ENCODE results near the gene KAZALD1. TPM values are rescaled to one million over a fixed set of nuclear protein-coding genes. Genes with fewer than 3 reads are reported as not detected.

KAZALD1 gene
- 1.9 and 2.3 TPM in 2 replicates for total RNA-seq (2014; rRNA removed; shearing (Covaris generic))
- 3.7 and 4.6 TPM in 2 replicates for polyA plus RNA-seq (2015; cell fraction: cytosol; rRNA removed)
- 1.7 and 6.7 TPM in 2 replicates for polyA plus RNA-seq (2015; cell fraction: nucleus; rRNA removed)

- in situ Hi-C loops (cut with HindIII; ENCODE audit: low pct_unique_long_range_greater_than_20kb, low sequenced_read_pairs), result no loop called here
Observed at GRCh38 chr10:101061624-101062231, at the start of gene KAZALD1. Gene KAZALD1 (plus strand): TSS chr10:101061989. CDS start chr10:101062593, 604 bp downstream.

GRCh38 chr10:101012525-101013364 lies 49.0 kb upstream of the KAZALD1 start:
- in situ Hi-C loops (cut with HindIII; ENCODE audit: low pct_unique_long_range_greater_than_20kb, low sequenced_read_pairs), result no loop called here
- DNase-seq (ENCODE audit: low read depth, low spot score), result peak; percentile 96

More at GRCh38 chr10:101061624-101062231, at the start of gene KAZALD1:
- DNase-seq (ENCODE audit: low read depth, low spot score), result no peak

- in situ Hi-C loops (cut with HindIII; ENCODE audit: low pct_unique_long_range_greater_than_20kb, low sequenced_read_pairs), result no loop called here
- DNase-seq (ENCODE audit: low read depth, low spot score), result no peak
Observed at GRCh38 chr10:101013365-101013825, 48.4 kb upstream of the KAZALD1 start.

- DNase-seq (ENCODE audit: low read depth, low spot score), result peak; percentile 72
- in situ Hi-C loops (cut with HindIII; ENCODE audit: low pct_unique_long_range_greater_than_20kb, low sequenced_read_pairs), result no loop called here
Observed at GRCh38 chr10:101014230-101014884, 47.4 kb upstream of the KAZALD1 start.

- no peak for DNase-seq (ENCODE audit: low read depth, low spot score)
Observed at GRCh38 chr10:101014966-101015581, 46.7 kb upstream of the KAZALD1 start.

GRCh38 chr10:101015582-101015973 lies 46.2 kb upstream of the KAZALD1 start:
- in situ Hi-C loops (cut with HindIII; ENCODE audit: low pct_unique_long_range_greater_than_20kb, low sequenced_read_pairs), result no loop called here
- no peak for DNase-seq (ENCODE audit: low read depth, low spot score)

More at GRCh38 chr10:101014966-101015581, 46.7 kb upstream of the KAZALD1 start:
- in situ Hi-C loops (cut with HindIII; ENCODE audit: low pct_unique_long_range_greater_than_20kb, low sequenced_read_pairs), result no loop called here

- in situ Hi-C loops (cut with HindIII; ENCODE audit: low pct_unique_long_range_greater_than_20kb, low sequenced_read_pairs), result no loop called here
- DNase-seq (ENCODE audit: low read depth, low spot score), result no peak
Observed at GRCh38 chr10:101016814-101017213, 45.0 kb upstream of the KAZALD1 start.

GRCh38 chr10:101018118-101018599 lies 43.6 kb upstream of the KAZALD1 start:
- in situ Hi-C loops (cut with HindIII; ENCODE audit: low pct_unique_long_range_greater_than_20kb, low sequenced_read_pairs), result no loop called here

GRCh38 chr10:101018600-101019439 lies 43.0 kb upstream of the KAZALD1 start:
- peak; percentile 83 for DNase-seq (ENCODE audit: low read depth, low spot score)
- in situ Hi-C loops (cut with HindIII; ENCODE audit: low pct_unique_long_range_greater_than_20kb, low sequenced_read_pairs), result no loop called here

More at GRCh38 chr10:101018118-101018599, 43.6 kb upstream of the KAZALD1 start:
- no peak for DNase-seq (ENCODE audit: low read depth, low spot score)

- in situ Hi-C loops (cut with HindIII; ENCODE audit: low pct_unique_long_range_greater_than_20kb, low sequenced_read_pairs), result no loop called here
- DNase-seq (ENCODE audit: low read depth, low spot score), result no peak
Observed at GRCh38 chr10:101019440-101019703, 42.4 kb upstream of the KAZALD1 start.

GRCh38 chr10:101020427-101021075 lies 41.2 kb upstream of the KAZALD1 start:
- DNase-seq (ENCODE audit: low read depth, low spot score), result no peak
- in situ Hi-C loops (cut with HindIII; ENCODE audit: low pct_unique_long_range_greater_than_20kb, low sequenced_read_pairs), result no loop called here

GRCh38 chr10:101021239-101021638 lies 40.5 kb upstream of the KAZALD1 start:
- DNase-seq (ENCODE audit: low read depth, low spot score), result no peak
- in situ Hi-C loops (cut with HindIII; ENCODE audit: low pct_unique_long_range_greater_than_20kb, low sequenced_read_pairs), result no loop called here

- in situ Hi-C loops (cut with HindIII; ENCODE audit: low pct_unique_long_range_greater_than_20kb, low sequenced_read_pairs), result no loop called here
- DNase-seq (ENCODE audit: low read depth, low spot score), result no peak
Observed at GRCh38 chr10:101021692-101022251, 40.0 kb upstream of the KAZALD1 start.

- DNase-seq (ENCODE audit: low read depth, low spot score), result no peak
- in situ Hi-C loops (cut with HindIII; ENCODE audit: low pct_unique_long_range_greater_than_20kb, low sequenced_read_pairs), result no loop called here
Observed at GRCh38 chr10:101022967-101023705, 38.7 kb upstream of the KAZALD1 start.

- in situ Hi-C loops (cut with HindIII; ENCODE audit: low pct_unique_long_range_greater_than_20kb, low sequenced_read_pairs), result no loop called here
- DNase-seq (ENCODE audit: low read depth, low spot score), result no peak
Observed at GRCh38 chr10:101027106-101027720, 34.6 kb upstream of the KAZALD1 start.

Data from SK-MEL-5 (cell line).